H1 (cell line): ENCODE results near the gene LRIG2. TPM values are rescaled to one million over a fixed set of nuclear protein-coding genes. Genes with fewer than 3 reads are reported as not detected.

Experiments
- CTCF ChIA-PET: fragments of 300-600 bp; sonication (Branson Sonifier 250); formaldehyde crosslinking; loops from one replicate; lab custom pipeline; 2021; ENCODE audit not compliant: partially characterized antibody; lab: Charles Lee
- POLR2A ChIA-PET: fragments of 300-600 bp; sonication (Branson Sonifier 250); formaldehyde crosslinking; loops from one replicate; lab custom pipeline; 2021; ENCODE audit warnings: inconsistent platforms; ENCODE audit not compliant: partially characterized antibody; lab: Charles Lee
- DNase-seq, 2 experiments: peaks; one replicate each; pipeline versions ENCODE4 v3.0.0 to v3.0.0-alpha.2; 2010 to 2022; ENCODE audit warnings: low spot score in 2 of 2, low read depth in 1 of 2, mixed read lengths in 1 of 2
- FAIRE-seq: peaks from 2 replicates; lab custom pipeline; 2011; peaks lifted over from hg19 to GRCh38; lab: Jason Lieb, UNC
- H2AFZ ChIP-seq: 2 replicates; pipeline ENCODE4 v1.8.1; 2012; ENCODE audit warnings: low read length, inconsistent platforms
- H2AK5ac ChIP-seq: 2 replicates; pipeline ENCODE4 v1.6.1; 2013; ENCODE audit warnings: low read depth, low read length
- H2BK120ac ChIP-seq: replicated peaks from 2 replicates; pipeline ENCODE3; 2013; ENCODE audit warnings: low read depth, low read length, inconsistent platforms
- H2BK12ac ChIP-seq: 2 replicates; pipeline ENCODE4 v1.6.1; 2013; ENCODE audit warnings: low read depth, low read length
- H2BK15ac ChIP-seq: 2 replicates; pipeline ENCODE4 v1.6.1; 2013; ENCODE audit warnings: low read length
- H2BK20ac ChIP-seq: 2 replicates; pipeline ENCODE4 v1.6.1; 2013; ENCODE audit warnings: low read length
- H2BK5ac ChIP-seq: 2 replicates; pipeline ENCODE4 v1.6.1; 2013; ENCODE audit warnings: low read depth, low read length
- H3K14ac ChIP-seq: 2 replicates; pipeline ENCODE4 v1.6.1; 2013; ENCODE audit warnings: inconsistent platforms; ENCODE audit not compliant: insufficient read length
- H3K18ac ChIP-seq: 2 replicates; pipeline ENCODE4 v1.6.1; 2013; ENCODE audit warnings: low read length; ENCODE audit errors: extremely low read depth
- H3K23ac ChIP-seq: 2 replicates; pipeline ENCODE4 v1.6.1; 2013; ENCODE audit warnings: inconsistent platforms; ENCODE audit not compliant: insufficient read length
- H3K23me2 ChIP-seq: 2 replicates; pipeline ENCODE4 v1.6.1; 2013; ENCODE audit warnings: low read depth, low read length
- H3K27ac ChIP-seq: 2 replicates; pipeline ENCODE4 v1.6.1; 2011; ENCODE audit warnings: low read depth, low read length, inconsistent platforms
- H3K27me3 ChIP-seq, 4 experiments: replicated peaks in 1 of 4; 1 replicate in 1 of 4; 2 replicates in 3 of 4; pipeline versions ENCODE4 v1.6.1 to v1.8.1; 2011 to 2013; ENCODE audit warnings: low read length in 3 of 4, mild to moderate bottlenecking in 3 of 4, inconsistent platforms in 2 of 4, mixed read lengths in 2 of 4, moderate library complexity in 1 of 4; ENCODE audit not compliant: control insufficient read depth in 3 of 4, insufficient read depth in 3 of 4; ENCODE audit errors: extremely low read depth in 1 of 4
- H3K36me3 ChIP-seq, 4 experiments: 2 replicates each; pipeline versions ENCODE4 v1.6.1 to v1.8.1; 2011 to 2013; ENCODE audit warnings: mild to moderate bottlenecking in 4 of 4, low read length in 3 of 4, moderate library complexity in 2 of 4, control low read depth in 1 of 4, inconsistent platforms in 1 of 4; ENCODE audit not compliant: insufficient read depth in 4 of 4, control insufficient read depth in 2 of 4
- H3K4ac ChIP-seq: replicated peaks from 2 replicates; pipeline ENCODE3; 2013; ENCODE audit warnings: low read length, low read depth, mixed read lengths, inconsistent platforms; ENCODE audit not compliant: insufficient read length
- H3K4me1 ChIP-seq, 4 experiments: replicated peaks in 1 of 4; 1 replicate in 1 of 4; 2 replicates in 3 of 4; pipeline versions ENCODE4 v1.6.1 to v1.8.1; 2011 to 2013; ENCODE audit warnings: low read length in 3 of 4, inconsistent platforms in 2 of 4, mixed read lengths in 1 of 4; ENCODE audit not compliant: insufficient read depth in 4 of 4, control insufficient read depth in 3 of 4
- H3K4me2 ChIP-seq, 2 experiments: 2 replicates each; pipeline versions ENCODE4 v1.6.1 to v1.8.1; 2011 to 2013; ENCODE audit warnings: low read depth in 2 of 2, low read length in 2 of 2, control low read depth in 1 of 2, inconsistent platforms in 1 of 2, mild to moderate bottlenecking in 1 of 2; ENCODE audit not compliant: insufficient read depth in 1 of 2
- H3K4me3 ChIP-seq, 4 experiments: fragments of 200-600, 300-600 bp in 1 of 4; sonication (generic), shearing (Covaris generic), sonication (Bioruptor Twin) in 1 of 4; 2 replicates each; pipeline versions ENCODE4 v1.5.1 to v1.8.1; 2011 to 2016; ENCODE audit warnings: low read length in 4 of 4, low read depth in 3 of 4, control low read depth in 2 of 4, inconsistent platforms in 2 of 4, mild to moderate bottlenecking in 2 of 4, mixed read lengths in 1 of 4, moderate library complexity in 1 of 4; ENCODE audit not compliant: insufficient read depth in 2 of 4; ENCODE audit errors: extremely low read depth in 1 of 4
- H3K56ac ChIP-seq: replicated peaks from 2 replicates; pipeline ENCODE3; 2013; ENCODE audit warnings: low read depth, mild to moderate bottlenecking, mixed read lengths, low read length, inconsistent platforms; ENCODE audit not compliant: insufficient read length
- H3K79me1 ChIP-seq: 2 replicates; pipeline ENCODE4 v1.6.1; 2013; ENCODE audit warnings: low read depth, low read length, control low read depth
- H3K79me2 ChIP-seq, 2 experiments: 2 replicates each; pipeline versions ENCODE4 v1.6.1 to v1.8.1; 2012 to 2013; ENCODE audit warnings: low read length in 2 of 2, mild to moderate bottlenecking in 2 of 2, inconsistent platforms in 1 of 2; ENCODE audit not compliant: insufficient read depth in 2 of 2, control insufficient read depth in 1 of 2
- H3K9ac ChIP-seq, 4 experiments: replicated peaks in 1 of 4; 1 replicate in 1 of 4; 2 replicates in 3 of 4; pipeline versions ENCODE4 v1.6.1 to v1.8.1; 2011 to 2013; ENCODE audit warnings: low read depth in 3 of 4, low read length in 3 of 4, control low read depth in 2 of 4, mild to moderate bottlenecking in 2 of 4, moderate library complexity in 2 of 4, inconsistent platforms in 1 of 4; ENCODE audit errors: extremely low read depth in 1 of 4
- H3K9me3 ChIP-seq, 2 experiments: 2 replicates each; pipeline versions ENCODE4 v1.6.1 to v1.8.1; 2012 to 2013; ENCODE audit warnings: mild to moderate bottlenecking in 2 of 2, moderate library complexity in 2 of 2, control low read depth in 1 of 2, inconsistent platforms in 1 of 2, low read depth in 1 of 2, low read length in 1 of 2, mixed read lengths in 1 of 2; ENCODE audit not compliant: insufficient read depth in 2 of 2
- H4K20me1 ChIP-seq, 2 experiments: replicated peaks in 1 of 2; 2 replicates each; pipeline versions ENCODE3 to v1.8.1; 2011 to 2013; ENCODE audit warnings: inconsistent platforms in 2 of 2, low read length in 2 of 2, mild to moderate bottlenecking in 1 of 2; ENCODE audit not compliant: insufficient read depth in 2 of 2, control insufficient read depth in 1 of 2
- H4K5ac ChIP-seq: 2 replicates; pipeline ENCODE4 v1.6.1; 2013; ENCODE audit warnings: low read length, low read depth, mixed read lengths, inconsistent platforms; ENCODE audit not compliant: insufficient read length
- H4K8ac ChIP-seq: 2 replicates; pipeline ENCODE4 v1.8.0; 2013; ENCODE audit warnings: mild to moderate bottlenecking, moderate library complexity, low read length, inconsistent platforms; ENCODE audit not compliant: insufficient read depth; ENCODE audit errors: extremely low read depth
- H4K91ac ChIP-seq: replicated peaks from 2 replicates; pipeline ENCODE3; 2013; ENCODE audit warnings: low read length, mixed read lengths, inconsistent platforms; ENCODE audit not compliant: insufficient read length
- CTCF ChIP-seq, 3 experiments: IDR thresholded peaks; 1 replicate in 2 of 3; 2 replicates in 1 of 3; pipeline versions ENCODE4 v1.5.1 to v1.6.1; 2011; ENCODE audit warnings: low read length in 3 of 3, mild to moderate bottlenecking in 3 of 3, inconsistent platforms in 2 of 3, low read depth in 1 of 3, moderate library complexity in 1 of 3; ENCODE audit not compliant: insufficient read depth in 1 of 3; ENCODE audit errors: control extremely low read depth in 1 of 3
- EGR1 ChIP-seq: IDR thresholded peaks from 2 replicates; pipeline ENCODE4 v1.6.1; 2011; ENCODE audit warnings: low read depth, low read length, borderline replicate concordance
- RAD21 ChIP-seq, 2 experiments: IDR thresholded peaks in 1 of 2; conservative IDR thresholded peaks in 1 of 2; 2 replicates each; pipeline ENCODE4 v1.6.1; 2011; ENCODE audit warnings: low read depth in 2 of 2, low read length in 2 of 2, improper control_type of control experiment in 1 of 2, inconsistent platforms in 1 of 2, mild to moderate bottlenecking in 1 of 2, moderate library complexity in 1 of 2
- RFX5 ChIP-seq: IDR thresholded peaks from 2 replicates; pipeline ENCODE4 v1.6.1; 2011; ENCODE audit warnings: low read depth, low read length, improper control_type of control experiment, borderline replicate concordance
- WGBS, 2 experiments: shearing (Covaris generic) in 1 of 2; methylation state at CpG; one replicate each; pipeline versions ENCODE4 v1.1.6 to v1.1.7; 2013 to 2015; ENCODE audit warnings: low lambda C conversion rate in 2 of 2, mixed read lengths in 2 of 2, inconsistent platforms in 1 of 2, low coverage in 1 of 2, missing lambda C conversion rate in 1 of 2; ENCODE audit not compliant: insufficient replicate concordance in 2 of 2, insufficient coverage in 1 of 2, insufficient read length in 1 of 2; ENCODE audit errors: extremely low coverage in 1 of 2, missing lambda C conversion rate in 1 of 2; 5-methylcytosine and 5-hydroxymethylcytosine counted together
- polyA plus RNA-seq, 7 experiments: library from polyadenylated mRNA; depleted of rRNA in 3 of 7; stranded (reverse) in 5 of 7; unstranded in 2 of 7; fragments of >200 nt in 5 of 7; fragments of 200-250 nt in 2 of 7; gene quantifications; 1 replicate in 5 of 7; 2 replicates in 1 of 7; 4 replicates in 1 of 7; pipeline versions ENCODE4 v1.2.1 to v1.2.3, GENCODE V29; 2011 to 2013; ENCODE audit warnings: missing spikeins in 2 of 7, mixed read lengths in 2 of 7
- total RNA-seq: library from RNA; stranded (reverse); fragmentation: NEBNext Ultra II Directional; extraction: Animal tissue kit (Norgen Biotek cat#: 25700); gene quantifications from 2 replicates; pipeline ENCODE4 v1.2.1, GENCODE V29; 2021

The LRIG2 gene
- total and polyA plus RNA-seq, 2 of the 8 experiments (the other 6 are each of a cell fraction or from before 2014, with no cell fraction given): 16.2 to 20.9 TPM

- FAIRE-seq (no peak), DNase-seq (no peak)
- Histone ChIP-seq H4K91ac (no peak overlapping the region), H3K18ac (no peak overlapping the region), H3K79me2 (no peaks in the 10 kb centered on the region), H2AK5ac (no peak overlapping the region), H2BK12ac (no peak overlapping the region), H3K56ac (no peak overlapping the region), H2BK5ac (no peak overlapping the region), H2AFZ (no peak overlapping the region), H3K4me2 (no peak overlapping the region), H3K27ac (no peak overlapping the region), H2BK20ac (no peak overlapping the region), H3K36me3 (peaks cover 2 to 25% (median 14%) of the 10 kb centered on the region in 4 experiments; a peak in 6 of 8 replicates), H3K23me2 (no peaks in the 10 kb centered on the region), H2BK120ac (no peak overlapping the region), H3K9me3 (no peaks in the 10 kb centered on the region), H3K9ac (no peak overlapping the region), H4K5ac (no peak overlapping the region), H3K4me1 (no peaks in the 10 kb centered on the region; a peak in 1 of 7 replicates), H3K4ac (no peak overlapping the region), H3K23ac (no peak overlapping the region), H3K79me1 (no peaks in the 10 kb centered on the region), H2BK15ac (no peak overlapping the region), H4K8ac (no peak overlapping the region), H3K14ac (no peak overlapping the region), H4K20me1 (peaks cover 2 to 3% of the 10 kb centered on the region in 2 experiments), H3K4me3 (no peak overlapping the region), H3K27me3 (no peaks in the 10 kb centered on the region)
- ChIA-PET CTCF (interaction anchor here (1.1 kb wide), 1 partner anchor 12 kb away, joined by 3 read pairs; no protein-coding TSS in a partner anchor), POLR2A (interaction anchor here (1.1 to 1.5 kb wide), 3 partner anchors 11 to 65 kb away, joined by 3 to 4 read pairs (median 4); no protein-coding TSS in a partner anchor)
- no peak for TF ChIP-seq RFX5
- TF ChIP-seq RAD21 (IDR thresholded peaks at IDR 0.05 in 1 of 2, conservative IDR thresholded peaks at IDR 0.05 in 1 of 2; ENCODE audit: low read depth in 2 of 2, low read length in 2 of 2): peak; percentile 8 to 16; a peak in 2 of 4 replicates
- TF ChIP-seq CTCF (IDR thresholded peaks at IDR 0.05; ENCODE audit: control extremely low read depth in 1 of 3, insufficient read depth in 1 of 3, low read depth in 1 of 3, low read length in 3 of 3): peak in 1 of 3 experiments; percentile 20; a peak in 1 of 4 replicates
- no peak for TF ChIP-seq EGR1
- WGBS, 2 experiments: 90% methylated on average over 6 of the region's 6 CpGs; no CpG with 5 or more reads in 1 of the 2 experiments
These were observed 56.7 kb downstream of the LRIG2 start for GRCh38 chr1:113129529-113130185.
